HUDEP-2 (cell line): ENCODE results near the gene SUZ12.
"Not testable (repeated sequence)": the region's sequence is repeated elsewhere in the genome, so short reads cannot be mapped to it uniquely, and the experiment has no call there.

Experiments
- DNase-seq, 76 experiments: peaks; one replicate each; lab custom pipeline; 2025; ENCODE audit not compliant: unreplicated experiment in 76 of 76; lab: John Stamatoyannopoulos, UW

SUZ12 gene

DNA sequence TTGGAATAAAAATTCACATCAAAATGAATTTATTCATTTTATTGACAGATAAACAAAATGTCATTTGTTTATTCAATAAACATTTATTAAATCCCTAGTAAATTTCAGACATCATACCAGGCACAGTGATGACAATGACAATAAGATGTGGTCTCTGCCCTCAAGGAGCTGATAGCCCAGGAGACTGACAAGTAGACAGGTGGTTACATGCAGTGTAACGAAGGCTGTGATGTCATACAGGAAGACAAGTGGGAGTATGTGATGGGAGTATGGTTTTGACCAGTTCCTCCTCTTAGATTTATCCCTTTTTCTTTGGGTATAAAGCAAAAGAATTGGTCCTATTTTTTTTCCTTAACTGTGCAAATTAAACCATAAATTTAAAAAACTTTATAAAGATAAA is 97.0 kb downstream of the SUZ12 start:
- DNase-seq = not testable (repeated sequence)

DNA sequence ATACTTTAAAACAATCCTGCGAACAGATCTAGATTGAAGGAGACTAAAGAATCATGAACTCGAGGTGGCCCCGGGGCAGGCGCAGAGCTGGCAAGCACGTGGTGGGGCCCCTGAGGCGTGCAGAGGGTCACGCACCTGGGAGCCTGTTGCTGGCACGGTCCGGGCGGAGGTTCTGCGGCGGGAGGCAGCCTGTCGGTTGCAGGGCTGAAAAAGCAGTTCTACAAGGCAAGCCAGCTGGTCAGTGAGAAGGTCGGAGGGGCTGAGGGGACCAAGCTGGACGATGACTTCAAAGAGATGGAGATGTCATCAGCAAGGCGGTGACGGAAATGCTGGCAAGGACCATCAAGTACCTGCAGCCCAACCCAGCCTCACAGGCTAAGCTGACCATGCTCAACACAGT is 103.4 kb downstream of the SUZ12 start:
- DNase-seq = not testable (repeated sequence)

DNA sequence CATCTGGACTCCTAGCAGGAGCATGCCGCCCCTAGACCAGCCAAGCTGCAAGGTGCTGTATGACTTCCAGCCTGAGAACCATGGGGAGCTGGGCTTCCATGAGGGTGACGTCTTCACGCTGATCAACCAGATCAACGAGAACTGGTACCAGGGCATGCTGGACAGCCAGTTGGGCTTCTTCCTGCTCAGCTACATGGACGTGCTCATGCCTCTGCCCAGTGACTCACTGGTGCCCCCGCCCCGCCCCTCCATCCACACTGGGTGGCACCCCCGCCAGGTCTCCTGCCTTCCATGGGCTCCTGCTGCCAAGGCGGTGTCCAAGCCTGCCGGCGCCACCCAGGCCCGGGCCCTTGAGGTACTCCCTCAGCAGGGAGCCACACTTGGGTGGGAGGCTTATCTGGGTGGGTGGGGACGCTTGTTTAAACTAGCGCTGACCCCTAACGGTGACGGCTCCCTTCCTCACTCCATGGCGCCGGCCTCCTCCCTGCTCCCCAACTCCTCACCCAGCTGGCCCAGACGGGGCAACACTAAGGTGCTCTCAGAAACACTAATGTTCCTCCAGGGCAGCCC is 104.6 kb downstream of the SUZ12 start:
- DNase-seq = not testable (repeated sequence)

DNA sequence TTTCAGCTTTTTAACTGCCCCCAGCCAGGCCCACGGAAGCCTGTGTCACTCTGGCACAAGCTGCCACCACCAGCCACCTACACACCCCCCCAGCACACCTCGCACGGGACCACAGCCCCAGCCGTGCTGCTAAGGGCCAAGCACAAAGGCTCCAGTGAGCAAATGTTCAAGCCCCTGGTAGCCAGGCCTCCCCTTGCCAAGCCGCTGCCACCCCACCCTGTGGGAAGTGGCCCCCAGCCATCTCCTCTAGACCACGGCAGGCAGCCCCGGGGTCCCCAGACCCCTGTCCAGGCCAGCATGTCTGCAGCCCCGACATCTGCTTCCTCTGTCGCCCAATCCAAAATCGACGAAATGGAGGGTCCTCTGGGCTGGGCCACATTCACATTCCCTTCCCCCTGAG is 105.5 kb downstream of the SUZ12 start:
- DNase-seq = not testable (repeated sequence)

DNA sequence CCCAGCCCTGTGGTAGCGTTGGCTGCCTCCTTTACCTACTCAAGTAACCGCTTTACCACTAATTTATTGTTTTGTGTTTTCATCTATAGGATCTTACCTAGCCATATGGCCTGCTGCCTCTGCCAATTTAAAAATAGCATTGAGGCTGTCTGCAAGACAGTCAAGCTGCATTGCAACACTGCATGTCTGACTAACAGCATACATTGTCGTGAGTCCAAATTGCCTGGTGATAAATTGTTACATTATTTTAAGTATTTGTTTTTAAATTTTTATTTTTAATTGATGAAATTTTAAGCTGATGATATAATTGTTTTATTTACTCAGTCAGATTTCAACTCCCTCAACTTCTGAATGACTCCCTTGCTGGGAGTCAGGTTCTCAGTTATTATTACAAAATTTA is 108.8 kb downstream of the SUZ12 start:
- not testable (repeated sequence) for DNase-seq

DNA sequence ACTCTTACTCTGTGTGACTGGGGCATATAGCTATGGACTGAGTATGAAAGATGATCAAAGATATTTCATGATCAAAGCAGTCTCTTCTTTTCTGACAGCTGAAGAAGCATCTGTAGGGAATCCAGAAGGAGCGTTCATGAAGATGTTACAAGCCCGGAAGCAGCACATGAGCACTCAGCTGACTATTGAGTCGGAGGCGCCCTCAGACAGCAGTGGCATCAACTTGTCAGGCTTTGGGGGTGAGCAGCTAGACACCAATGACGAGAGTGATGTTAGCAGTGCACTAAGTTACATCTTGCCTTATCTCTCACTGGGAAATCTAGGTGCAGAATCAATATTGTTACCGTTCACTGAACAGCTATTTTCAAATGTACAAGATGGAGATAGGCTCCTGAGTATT is 110.9 kb downstream of the SUZ12 start:
- DNase-seq = not testable (repeated sequence)
